Esophagus muscularis mucosa (tissue), 4 donors: Measurements from ENCODE around the gene ARID5A. TPM values are rescaled to one million over a fixed set of nuclear protein-coding genes. Genes with fewer than 3 reads are reported as not detected.

ENCODE experiments used
- DNase-seq: peaks from one replicate; pipeline ENCODE4 v3.0.0-alpha.2; 2017; ENCODE audit errors: extremely low spot score
- H3K27ac ChIP-seq, 4 donors: fragments of 200-600 bp; sonication (generic); replicated peaks in 1 of 4; 1 replicate in 3 of 4; 2 replicates in 1 of 4; pipeline ENCODE4 v1.5.1; 2016 to 2019; ENCODE audit warnings: mild to moderate bottlenecking in 1 of 4
- H3K27me3 ChIP-seq, 4 donors: fragments of 200-600 bp; sonication (generic); one replicate each; pipeline versions ENCODE4 v1.5.1 to v1.6.0; 2016 to 2019
- H3K36me3 ChIP-seq, 4 donors: fragments of 200-600 bp; sonication (generic); one replicate each; pipeline ENCODE4 v1.5.1; 2016 to 2019
- H3K4me1 ChIP-seq, 4 donors: fragments of 200-600 bp; sonication (generic); one replicate each; pipeline ENCODE4 v1.5.1; 2016 to 2019
- H3K4me3 ChIP-seq, 4 donors: fragments of 200-600 bp; sonication (generic); 1 replicate in 2 of 4; 2 replicates in 2 of 4; pipeline ENCODE4 v1.5.1; 2016 to 2019; ENCODE audit warnings: mild to moderate bottlenecking in 4 of 4, moderate library complexity in 1 of 4
- H3K9me3 ChIP-seq, 4 donors: fragments of 200-600 bp; sonication (generic); 1 replicate in 3 of 4; 2 replicates in 1 of 4; pipeline ENCODE4 v1.5.1; 2016 to 2019
- CTCF ChIP-seq, 3 experiments: fragments of 200-600 bp in 2 of 3; fragments of 450-650 bp in 1 of 3; sonication (generic) in 2 of 3; IDR thresholded peaks; one replicate each; pipeline ENCODE4 v1.5.1; 2017 to 2019; ENCODE audit warnings: antibody characterized with exemption in 3 of 3, mild to moderate bottlenecking in 2 of 3, moderate library complexity in 1 of 3
- EP300 ChIP-seq: sonication (generic); formaldehyde crosslinking; IDR thresholded peaks from one replicate; pipeline ENCODE4 v1.6.1; 2017; ENCODE audit warnings: antibody characterized with exemption
- POLR2A ChIP-seq: fragments of 450-650 bp; IDR thresholded peaks from one replicate; pipeline ENCODE4 v1.6.1; 2017; ENCODE audit warnings: antibody characterized with exemption, moderate library complexity, mild to moderate bottlenecking, low read depth
- POLR2AphosphoS5 ChIP-seq, 2 donors: sonication (generic); formaldehyde crosslinking; IDR thresholded peaks; one replicate each; pipeline ENCODE4 v1.6.1; 2017; ENCODE audit warnings: antibody characterized with exemption in 2 of 2
- WGBS: methylation state at CpG from one replicate; pipeline ENCODE4 v1.1.5; 2018; 5-methylcytosine and 5-hydroxymethylcytosine counted together
- intact Hi-C: fragments of 100-400 bp; cut with DNase I; formaldehyde crosslinking; loops from one replicate; pipeline ENCODE4 v1.15.1; 2023
- total RNA-seq, 4 donors: library from RNA; depleted of rRNA; stranded (reverse); fragments of >200 nt; gene quantifications; one replicate each; pipeline versions ENCODE4 v1.1.0 to v1.2.1, GENCODE V29; 2016

Gene ARID5A
- total RNA-seq, 4 donors from 2014 or later = 26.2 to 238 (median 70.7) TPM

GRCh38 chr2:96528700-96529375 lies 7.7 kb upstream of the ARID5A start:
- DNase-seq = no peak
- Histone ChIP-seq H3K27me3 (no peaks in the 10 kb centered on the region), H3K4me3 (no peak overlapping the region), H3K27ac (peak overlapping the region; percentile 93 to 100 (median 98)), H3K9me3 (no peaks in the 10 kb centered on the region), H3K4me1 (peaks cover 59 to 74% (median 67%) of the 10 kb centered on the region in 4 donors), H3K36me3 (no peaks in the 10 kb centered on the region)
- 82% methylated on average over 7 of the region's 8 CpGs for WGBS
- TF ChIP-seq POLR2A (no peak), POLR2AphosphoS5 (IDR thresholded peaks at IDR 0.05) (no peak), CTCF (IDR thresholded peaks at IDR 0.05) (no peak), EP300 (no peak)
- intact Hi-C loops = no loop called here

GRCh38 chr2:96529376-96530143 lies 7.0 kb upstream of the ARID5A start:
- Histone ChIP-seq H3K27me3 (no peaks in the 10 kb centered on the region), H3K27ac (peak overlapping the region; percentile 93 to 100 (median 98)), H3K4me1 (peaks cover 66 to 81% (median 74%) of the 10 kb centered on the region in 4 donors), H3K4me3 (no peak overlapping the region), H3K36me3 (no peaks in the 10 kb centered on the region), H3K9me3 (no peaks in the 10 kb centered on the region)
- TF ChIP-seq POLR2AphosphoS5 (IDR thresholded peaks at IDR 0.05) (no peak), EP300 (no peak), CTCF (IDR thresholded peaks at IDR 0.05) (no peak)
- intact Hi-C loops = no loop called here
- no peak for DNase-seq
- WGBS = 91% methylated on average over 8 of the region's 9 CpGs

GRCh38 chr2:96530144-96530430 lies 6.5 kb upstream of the ARID5A start:
- intact Hi-C loops = no loop called here
- Histone ChIP-seq H3K4me3 (no peak overlapping the region), H3K27me3 (no peaks in the 10 kb centered on the region), H3K36me3 (no peaks in the 10 kb centered on the region), H3K9me3 (no peaks in the 10 kb centered on the region), H3K27ac (peak overlapping the region; percentile 93 to 100 (median 98)), H3K4me1 (peaks cover 72 to 86% (median 79%) of the 10 kb centered on the region in 4 donors)
- no peak for TF ChIP-seq POLR2AphosphoS5 (IDR thresholded peaks at IDR 0.05)
- TF ChIP-seq EP300 = no peak
- TF ChIP-seq CTCF (IDR thresholded peaks at IDR 0.05) = no peak
- TF ChIP-seq POLR2A = no peak
- WGBS = 94% methylated on average over 6 of the region's 6 CpGs
- no peak for DNase-seq

GRCh38 chr2:96530474-96531357 lies 5.8 kb upstream of the ARID5A start:
- Histone ChIP-seq H3K36me3 (no peaks in the 10 kb centered on the region), H3K4me1 (peaks cover 78 to 93% (median 86%) of the 10 kb centered on the region in 4 donors), H3K9me3 (no peaks in the 10 kb centered on the region), H3K4me3 (no peak overlapping the region), H3K27ac (peak overlapping the region; percentile 93 to 100 (median 98)), H3K27me3 (no peaks in the 10 kb centered on the region)
- intact Hi-C loops = no loop called here
- DNase-seq = no peak
- no peak for TF ChIP-seq CTCF (IDR thresholded peaks at IDR 0.05)
- WGBS = 79% methylated on average over 13 of the region's 16 CpGs
